ENCODE data around the gene SEMA3B. TPM values are rescaled to one million over a fixed set of nuclear protein-coding genes. Genes with fewer than 3 reads are reported as not detected.

Gene SEMA3B
- total and polyA plus RNA-seq, 9 of the 15 experiments (the other 6 are each of a cell fraction or from before 2014, with no cell fraction given) = 0.03 to 1.8 (median 0.55) TPM; not detected in 1

DNA sequence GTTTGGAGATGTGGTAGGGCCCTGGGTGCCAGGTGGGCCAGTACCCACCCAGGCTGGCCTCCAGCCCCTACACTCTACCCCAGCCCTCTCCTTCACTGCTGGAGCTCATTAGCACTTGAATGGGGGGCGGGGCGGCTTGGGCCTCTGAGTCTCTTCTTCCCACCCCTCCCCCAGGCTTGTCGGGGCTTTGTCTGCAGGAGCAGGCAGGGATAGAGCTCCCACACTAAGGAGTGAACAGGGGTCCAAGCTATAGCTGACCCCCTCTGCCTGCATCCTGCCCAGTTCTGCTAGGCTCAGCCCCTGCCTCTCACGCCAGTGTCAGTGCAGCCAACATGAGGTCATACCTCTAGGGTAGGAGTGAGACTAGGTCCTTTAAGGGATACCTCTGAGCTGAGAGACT, 27.8 kb upstream of the SEMA3B start:
- Histone ChIP-seq H3K27ac (ENCODE audit: extremely low read depth, low read depth, low read length) (no peak overlapping the region), H3K9me3 (replicated peaks; ENCODE audit: control insufficient read depth, insufficient read depth, low read depth, low read length) (no peaks in the 10 kb centered on the region), H4K20me1 (replicated peaks; ENCODE audit: control insufficient read depth, insufficient read depth, low read length) (no peaks in the 10 kb centered on the region), H3K9me1 (ENCODE audit: control insufficient read depth, insufficient read depth, low read length) (no peaks in the 10 kb centered on the region), H3K79me2 (ENCODE audit: control insufficient read depth, insufficient read depth, low read length) (peaks cover 46% of the 10 kb centered on the region), H3K4me3 (no peak overlapping the region), H2AFZ (ENCODE audit: low read depth, low read length) (no peak overlapping the region), H3K4me1 (replicated peaks in 1 of 2; ENCODE audit: control insufficient read depth in 2 of 2, insufficient read depth in 2 of 2, low read length in 2 of 2) (peaks cover 45 to 70% of the 10 kb centered on the region in 2 experiments; a peak in 4 of 5 replicates), H3K4me2 (ENCODE audit: insufficient read depth, low read length) (no peak overlapping the region), H3K27me3 (ENCODE audit: control insufficient read depth in 2 of 2, insufficient read depth in 2 of 2, low read length in 2 of 2) (no peaks in the 10 kb centered on the region), H3K9ac (ENCODE audit: insufficient read depth in 1 of 2, low read depth in 2 of 2, low read length in 2 of 2) (peak overlapping the region in 1 of 2 experiments; percentile 38; a peak in 2 of 4 replicates), H3K36me3 (ENCODE audit: control insufficient read depth, insufficient read depth, low read length) (peaks cover 7% of the 10 kb centered on the region; the same call in 1 of the 3 replicates)
- WGBS (ENCODE audit: insufficient coverage, low coverage, missing lambda C conversion rate) = 76% methylated on average over 3 of the region's 4 CpGs
- ChIA-PET POLR2A (interaction anchor here (0.6 to 1.1 kb wide), 2 partner anchors 11 to 14 kb away, joined by 4 read pairs; no protein-coding TSS in a partner anchor), CTCF (ENCODE audit: low intra/inter-chr PET ratio) (no interaction called here)
- FAIRE-seq (no peak), DNase-seq (ENCODE audit: extremely low read depth in 1 of 4, low spot score in 3 of 4) (no peak), ATAC-seq (no peak)
- in situ Hi-C loops (cut with MboI) = no loop called here
- no TSS peak for BruUV-seq (replicated peaks)
- intact Hi-C loops (cut with micrococcal nuclease) = no loop called here
- TF ChIP-seq, protein P1, sequence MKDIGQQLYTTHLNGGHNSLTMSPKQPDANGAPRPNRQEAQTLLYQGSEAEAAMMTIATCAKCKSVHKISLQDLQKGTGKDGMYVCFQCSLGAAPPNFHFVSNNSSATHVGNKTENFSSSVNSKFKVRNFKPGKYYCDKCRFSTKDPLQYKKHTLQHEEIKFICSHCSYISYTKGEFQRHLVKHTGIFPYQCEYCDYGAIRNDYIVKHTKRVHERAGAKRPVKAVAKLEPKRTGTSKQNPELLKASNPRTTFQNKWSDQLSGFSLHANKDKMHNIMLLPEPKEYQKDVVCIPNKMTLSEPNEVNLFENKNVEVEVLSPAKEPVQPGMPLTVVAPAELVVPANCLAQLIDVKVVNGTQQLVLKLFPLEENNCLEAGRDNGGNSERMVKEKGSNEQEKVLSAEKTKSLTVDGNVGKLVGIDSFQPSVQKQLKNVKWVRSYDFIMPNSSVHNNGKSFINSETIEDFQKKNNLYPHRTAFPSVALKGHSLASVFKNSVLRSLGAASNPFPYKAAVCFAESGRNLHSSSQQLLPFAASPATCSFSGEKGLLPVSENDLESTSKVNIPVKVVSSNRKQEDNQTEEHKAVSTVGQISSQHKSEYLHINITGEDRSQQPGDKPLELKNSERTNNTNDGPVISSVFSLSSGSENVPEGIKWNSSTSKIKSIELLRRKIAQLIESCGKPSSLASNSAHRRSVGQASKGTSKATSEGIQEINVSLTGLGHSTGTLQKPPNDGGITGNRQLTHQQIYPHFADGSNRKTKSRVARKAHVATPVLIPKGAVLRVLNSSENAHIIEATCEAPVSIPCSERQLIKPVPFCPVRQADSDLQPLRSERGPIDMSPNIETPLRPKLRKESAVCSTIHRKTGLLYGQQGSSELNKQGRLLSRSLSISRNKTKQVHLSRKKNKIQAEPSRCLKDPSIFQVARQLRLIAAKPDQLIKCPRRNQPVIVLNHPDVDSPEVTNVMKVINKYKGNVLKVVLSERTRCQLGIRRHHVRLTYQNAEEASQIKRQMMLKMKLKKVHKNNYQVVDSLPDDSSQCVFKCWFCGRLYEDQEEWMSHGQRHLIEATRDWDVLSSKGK (CRISPR knock-in tag; IDR thresholded peaks at IDR 0.05) = no peak
- TF ChIP-seq FUS (optimal IDR thresholded peaks at IDR 0.05; ENCODE audit: low read depth, low read length) (no peak), FOXM1 (IDR thresholded peaks at IDR 0.05; ENCODE audit: low read depth) (no peak), FOXM1 (CRISPR knock-in tag; IDR thresholded peaks at IDR 0.05; ENCODE audit: low read depth) (no peak), SAFB2 (IDR thresholded peaks at IDR 0.05; ENCODE audit: borderline replicate concordance, low read depth, low read length, severe bottlenecking) (no peak), PHF20 (IDR thresholded peaks at IDR 0.05; ENCODE audit: partially characterized antibody) (no peak), MTA3 (IDR thresholded peaks at IDR 0.05; ENCODE audit: borderline replicate concordance) (no peak), ZNF121 (CRISPR knock-in tag; conservative IDR thresholded peaks at IDR 0.05) (no peak), ZNF583 (CRISPR knock-in tag; IDR thresholded peaks at IDR 0.05) (no peak), HMGN3 (IDR thresholded peaks at IDR 0.05; ENCODE audit: borderline replicate concordance, extremely low read depth, insufficient read length, low read depth, low read length) (no peak), ZNF584 (CRISPR knock-in tag; IDR thresholded peaks at IDR 0.05; ENCODE audit: low read depth) (no peak), FIP1L1 (IDR thresholded peaks at IDR 0.05; ENCODE audit: low read depth, low read length, poor library complexity, severe bottlenecking) (no peak), ZNF197 (CRISPR knock-in tag; IDR thresholded peaks at IDR 0.05; ENCODE audit: low read depth) (no peak), XRCC3 (IDR thresholded peaks at IDR 0.05) (no peak), PTTG1 (tag; IDR thresholded peaks at IDR 0.05; ENCODE audit: low read depth) (no peak), CHD4 (IDR thresholded peaks at IDR 0.05; ENCODE audit: insufficient read depth, insufficient replicate concordance, low read depth, low read length, poor library complexity, severe bottlenecking) (no peak)
- TF ChIP-seq, protein P2, sequence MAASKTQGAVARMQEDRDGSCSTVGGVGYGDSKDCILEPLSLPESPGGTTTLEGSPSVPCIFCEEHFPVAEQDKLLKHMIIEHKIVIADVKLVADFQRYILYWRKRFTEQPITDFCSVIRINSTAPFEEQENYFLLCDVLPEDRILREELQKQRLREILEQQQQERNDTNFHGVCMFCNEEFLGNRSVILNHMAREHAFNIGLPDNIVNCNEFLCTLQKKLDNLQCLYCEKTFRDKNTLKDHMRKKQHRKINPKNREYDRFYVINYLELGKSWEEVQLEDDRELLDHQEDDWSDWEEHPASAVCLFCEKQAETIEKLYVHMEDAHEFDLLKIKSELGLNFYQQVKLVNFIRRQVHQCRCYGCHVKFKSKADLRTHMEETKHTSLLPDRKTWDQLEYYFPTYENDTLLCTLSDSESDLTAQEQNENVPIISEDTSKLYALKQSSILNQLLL (CRISPR knock-in tag; IDR thresholded peaks at IDR 0.05; ENCODE audit: borderline replicate concordance) = no peak
- TF ChIP-seq, protein P3, sequence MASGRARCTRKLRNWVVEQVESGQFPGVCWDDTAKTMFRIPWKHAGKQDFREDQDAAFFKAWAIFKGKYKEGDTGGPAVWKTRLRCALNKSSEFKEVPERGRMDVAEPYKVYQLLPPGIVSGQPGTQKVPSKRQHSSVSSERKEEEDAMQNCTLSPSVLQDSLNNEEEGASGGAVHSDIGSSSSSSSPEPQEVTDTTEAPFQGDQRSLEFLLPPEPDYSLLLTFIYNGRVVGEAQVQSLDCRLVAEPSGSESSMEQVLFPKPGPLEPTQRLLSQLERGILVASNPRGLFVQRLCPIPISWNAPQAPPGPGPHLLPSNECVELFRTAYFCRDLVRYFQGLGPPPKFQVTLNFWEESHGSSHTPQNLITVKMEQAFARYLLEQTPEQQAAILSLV (tag; IDR thresholded peaks at IDR 0.05) = no peak
